Hepatocyte (in vitro differentiated cells): Measurements from ENCODE around the gene MIOX. TPM values are rescaled to one million over a fixed set of nuclear protein-coding genes. Genes with fewer than 3 reads are reported as not detected.
A peak's percentile ranks its signal among the peaks of the same experiment; 100 is the strongest.

Experiments used
- DNase-seq: peaks from one replicate; pipeline ENCODE4 v3.0.0-alpha.2; 2016; ENCODE audit warnings: low spot score
- H2AFZ ChIP-seq: fragments of 200-600 bp; sonication (generic); 2 replicates; pipeline ENCODE4 v1.6.0; 2016; ENCODE audit warnings: antibody characterized with exemption, mild to moderate bottlenecking
- H3K27ac ChIP-seq: fragments of 200-600 bp; sonication (generic); 2 replicates; pipeline ENCODE4 v1.5.1; 2016; ENCODE audit warnings: mild to moderate bottlenecking
- H3K27me3 ChIP-seq: fragments of 200-600 bp; sonication (generic); 2 replicates; pipeline ENCODE4 v1.6.1; 2016
- H3K36me3 ChIP-seq: fragments of 200-600 bp; sonication (generic); replicated peaks from 2 replicates; pipeline ENCODE4 v1.5.1; 2016; ENCODE audit warnings: low read depth; ENCODE audit not compliant: insufficient read depth
- H3K4me1 ChIP-seq: fragments of 200-600 bp; sonication (generic); 2 replicates; pipeline ENCODE4 v1.5.1; 2016; ENCODE audit warnings: mild to moderate bottlenecking, moderate library complexity; ENCODE audit not compliant: insufficient read depth
- H3K4me2 ChIP-seq: fragments of 200-600 bp; sonication (generic); 2 replicates; pipeline ENCODE4 v1.6.0; 2016
- H3K4me3 ChIP-seq: fragments of 200-600 bp; sonication (generic); 2 replicates; pipeline ENCODE4 v1.5.1; 2016; ENCODE audit warnings: mild to moderate bottlenecking
- H3K79me2 ChIP-seq: fragments of 200-600 bp; sonication (generic); 2 replicates; pipeline ENCODE4 v1.6.0; 2017; ENCODE audit warnings: mild to moderate bottlenecking
- H3K9me2 ChIP-seq: fragments of 200-600 bp; sonication (generic); replicated peaks from 2 replicates; pipeline ENCODE4 v1.6.0; 2017; ENCODE audit warnings: mild to moderate bottlenecking; ENCODE audit not compliant: insufficient read depth
- H3K9me3 ChIP-seq: fragments of 200-600 bp; sonication (generic); 2 replicates; pipeline ENCODE4 v1.5.1; 2016; ENCODE audit warnings: low read depth, mild to moderate bottlenecking
- H4K20me1 ChIP-seq: fragments of 200-600 bp; sonication (generic); 2 replicates; pipeline ENCODE4 v1.6.0; 2016; ENCODE audit warnings: mild to moderate bottlenecking; ENCODE audit not compliant: insufficient read depth, poor library complexity, severe bottlenecking
- CTCF ChIP-seq: fragments of 200-600 bp; sonication (generic); IDR thresholded peaks from 2 replicates; pipeline ENCODE4 v1.5.1; 2016; ENCODE audit warnings: antibody characterized with exemption, mild to moderate bottlenecking; ENCODE audit not compliant: poor library complexity
- EZH2 ChIP-seq: fragments of 200-600 bp; sonication (generic); IDR thresholded peaks from 2 replicates; pipeline ENCODE4 v1.6.1; 2016; ENCODE audit warnings: antibody characterized with exemption, mild to moderate bottlenecking, borderline replicate concordance
- EZH2phosphoT487 ChIP-seq: fragments of 200-600 bp; sonication (generic); IDR thresholded peaks from one replicate; pipeline ENCODE4 v1.6.1; 2018; ENCODE audit warnings: antibody characterized with exemption, mild to moderate bottlenecking, low read depth, moderate library complexity; ENCODE audit not compliant: unreplicated experiment, severe bottlenecking
- WGBS: methylation state at CpG from one replicate; pipeline ENCODE4 v1.1.6; 2016; ENCODE audit warnings: low lambda C conversion rate; ENCODE audit errors: missing lambda C conversion rate; 5-methylcytosine and 5-hydroxymethylcytosine counted together
- polyA plus RNA-seq: library from polyadenylated mRNA; unstranded; fragments of >200 nt; fragmentation: Nextera tagmentation; extraction: Ambion mirVana; gene quantifications from 2 replicates; pipeline ENCODE4 v1.2.1, GENCODE V29; 2016
- total RNA-seq: library from RNA; depleted of rRNA; stranded (reverse); fragments of >200 nt; gene quantifications from 2 replicates; pipeline ENCODE4 v1.2.3, GENCODE V29; 2014

The MIOX gene
- total and polyA plus RNA-seq, 2 experiments from 2014 or later = not detected

- Histone ChIP-seq H3K36me3 (no peaks in the 10 kb centered on the region), H3K9me2 (no peaks in the 10 kb centered on the region), H3K4me1 (peaks cover 30% of the 10 kb centered on the region), H4K20me1 (peaks cover 13% of the 10 kb centered on the region), H3K79me2 (peaks cover 32% of the 10 kb centered on the region), H3K9me3 (no peaks in the 10 kb centered on the region), H3K27ac (peak overlapping the region; percentile 98), H3K27me3 (peaks cover 9% of the 10 kb centered on the region), H3K4me2 (peak overlapping the region; percentile 94), H3K4me3 (peak overlapping the region; percentile 67), H2AFZ (peak overlapping the region; percentile 80)
- 2% methylated on average over 18 of the region's 77 CpGs for WGBS
- peak; percentile 89 for DNase-seq
- TF ChIP-seq EZH2phosphoT487 (no peak), CTCF (peak; percentile 59), EZH2 (no peak)
Observed at GRCh38 chr22:50526108-50526833, 39.6 kb downstream of the MIOX start.

GRCh38 chr22:50526834-50527801 is 40.5 kb downstream of the MIOX start:
- peaks cover 39% of the 10 kb centered on the region for H3K4me1 ChIP-seq
- H3K4me3 ChIP-seq = peak overlapping the region; percentile 67
- peaks cover 11% of the 10 kb centered on the region for H3K27me3 ChIP-seq
- H3K36me3 ChIP-seq = no peaks in the 10 kb centered on the region
- WGBS = 56% methylated on average over 29 of the region's 29 CpGs
- no peak for DNase-seq
- peaks cover 13% of the 10 kb centered on the region for H4K20me1 ChIP-seq
- no peaks in the 10 kb centered on the region for H3K9me2 ChIP-seq
- H3K9me3 ChIP-seq = no peaks in the 10 kb centered on the region
- TF ChIP-seq EZH2phosphoT487 = no peak
- TF ChIP-seq EZH2 = no peak
- H2AFZ ChIP-seq = no peak overlapping the region
- peaks cover 24% of the 10 kb centered on the region for H3K79me2 ChIP-seq
- peak overlapping the region; percentile 98 for H3K27ac ChIP-seq
- H3K4me2 ChIP-seq = peak overlapping the region; percentile 94

- Histone ChIP-seq H3K9me3 (no peaks in the 10 kb centered on the region), H4K20me1 (peaks cover 11% of the 10 kb centered on the region), H2AFZ (no peak overlapping the region), H3K27ac (no peak overlapping the region), H3K27me3 (peaks cover 11% of the 10 kb centered on the region), H3K79me2 (peaks cover 15% of the 10 kb centered on the region), H3K36me3 (no peaks in the 10 kb centered on the region), H3K4me2 (no peak overlapping the region), H3K4me1 (peaks cover 44% of the 10 kb centered on the region), H3K4me3 (no peak overlapping the region), H3K9me2 (no peaks in the 10 kb centered on the region)
- no peak for DNase-seq
- TF ChIP-seq EZH2 (no peak), CTCF (no peak), EZH2phosphoT487 (no peak)
- 92% methylated on average over 18 of the region's 18 CpGs for whole genome bisulfite sequencing
Observed at GRCh38 chr22:50527921-50528681, 41.4 kb downstream of the MIOX start.
